NB4 (cell line): ENCODE measurements around the gene SHLD1.
A peak's percentile ranks its signal among the peaks of the same experiment; 100 is the strongest.

Experiments used
- DNase-seq: peaks from one replicate; pipeline ENCODE4 v3.0.0; 2010; ENCODE audit warnings: low read depth
- H3K4me3 ChIP-seq: one replicate; pipeline ENCODE4 v1.5.1; 2011; ENCODE audit warnings: mild to moderate bottlenecking, low read depth, low read length, moderate library complexity
- MYC ChIP-seq: IDR thresholded peaks from 2 replicates; pipeline ENCODE4 v1.6.1; 2011; ENCODE audit warnings: low read depth, low read length
- POLR2A ChIP-seq: IDR thresholded peaks from 2 replicates; pipeline ENCODE4 v1.6.1; 2011; ENCODE audit warnings: mild to moderate bottlenecking; ENCODE audit not compliant: insufficient read length; ENCODE audit errors: extremely low read depth
- TF ChIP-seq, protein P1 (sequence below): IDR thresholded peaks from one replicate; pipeline ENCODE4 v1.5.1; 2012; ENCODE audit warnings: low read depth, low read length
- TF ChIP-seq, protein P2 (sequence below): IDR thresholded peaks from 2 replicates; pipeline ENCODE4 v1.6.1; 2011; ENCODE audit warnings: low read depth, low read length

The SHLD1 gene

DNA sequence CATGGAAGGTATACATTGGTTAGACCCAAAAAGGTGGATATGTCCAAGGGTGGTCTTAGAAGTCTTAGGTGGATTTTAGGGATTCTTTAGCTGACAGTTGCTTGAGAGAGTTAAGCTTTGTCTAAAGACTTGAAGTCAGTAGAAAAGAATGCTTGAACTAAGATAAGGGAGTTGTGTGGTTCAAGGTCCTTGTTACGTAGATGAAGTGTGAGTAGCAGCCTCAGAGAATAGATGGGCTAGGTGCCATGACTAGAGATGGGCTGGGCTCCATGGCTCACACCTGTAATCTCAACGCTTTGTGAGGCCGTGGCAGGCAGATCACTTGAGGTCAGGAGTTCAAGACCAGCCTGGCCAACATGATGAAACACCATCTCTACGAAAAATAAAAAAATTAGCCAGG is 1.7 kb downstream of the SHLD1 start:
- H3K4me3 ChIP-seq = no peak overlapping the region
- no peak for TF ChIP-seq MYC
- no peak for TF ChIP-seq POLR2A
- TF ChIP-seq, protein P1, sequence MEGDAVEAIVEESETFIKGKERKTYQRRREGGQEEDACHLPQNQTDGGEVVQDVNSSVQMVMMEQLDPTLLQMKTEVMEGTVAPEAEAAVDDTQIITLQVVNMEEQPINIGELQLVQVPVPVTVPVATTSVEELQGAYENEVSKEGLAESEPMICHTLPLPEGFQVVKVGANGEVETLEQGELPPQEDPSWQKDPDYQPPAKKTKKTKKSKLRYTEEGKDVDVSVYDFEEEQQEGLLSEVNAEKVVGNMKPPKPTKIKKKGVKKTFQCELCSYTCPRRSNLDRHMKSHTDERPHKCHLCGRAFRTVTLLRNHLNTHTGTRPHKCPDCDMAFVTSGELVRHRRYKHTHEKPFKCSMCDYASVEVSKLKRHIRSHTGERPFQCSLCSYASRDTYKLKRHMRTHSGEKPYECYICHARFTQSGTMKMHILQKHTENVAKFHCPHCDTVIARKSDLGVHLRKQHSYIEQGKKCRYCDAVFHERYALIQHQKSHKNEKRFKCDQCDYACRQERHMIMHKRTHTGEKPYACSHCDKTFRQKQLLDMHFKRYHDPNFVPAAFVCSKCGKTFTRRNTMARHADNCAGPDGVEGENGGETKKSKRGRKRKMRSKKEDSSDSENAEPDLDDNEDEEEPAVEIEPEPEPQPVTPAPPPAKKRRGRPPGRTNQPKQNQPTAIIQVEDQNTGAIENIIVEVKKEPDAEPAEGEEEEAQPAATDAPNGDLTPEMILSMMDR = no peak
- TF ChIP-seq, protein P2, sequence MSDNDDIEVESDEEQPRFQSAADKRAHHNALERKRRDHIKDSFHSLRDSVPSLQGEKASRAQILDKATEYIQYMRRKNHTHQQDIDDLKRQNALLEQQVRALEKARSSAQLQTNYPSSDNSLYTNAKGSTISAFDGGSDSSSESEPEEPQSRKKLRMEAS = no peak

DNA sequence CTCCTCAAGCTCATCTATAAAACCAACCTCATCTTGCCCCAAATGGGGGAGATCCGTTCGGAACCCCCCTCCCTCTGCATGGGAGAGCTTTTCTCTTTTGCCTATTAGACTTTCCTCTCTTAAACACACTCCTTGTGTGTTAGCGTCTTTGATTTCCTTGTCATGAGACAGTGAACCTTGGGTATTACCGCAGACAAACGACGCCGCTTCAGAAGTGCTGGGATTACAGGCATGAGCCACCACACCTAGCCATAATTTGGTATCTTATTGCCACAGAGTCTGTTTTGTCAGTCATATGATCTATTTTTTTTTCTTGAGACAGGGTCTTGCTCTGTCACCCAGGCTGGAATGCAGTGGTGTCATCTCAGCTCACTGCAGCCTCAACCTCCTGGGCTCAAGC is 3.6 kb downstream of the SHLD1 start:
- TF ChIP-seq, protein P1 = no peak
- TF ChIP-seq POLR2A = no peak
- no peak for TF ChIP-seq MYC
- TF ChIP-seq, protein P2 = no peak
- DNase-seq = no peak
- H3K4me3 ChIP-seq = no peak overlapping the region

More for the DNA sequence above, 1.7 kb downstream of the SHLD1 start:
- no peak for DNase-seq

DNA sequence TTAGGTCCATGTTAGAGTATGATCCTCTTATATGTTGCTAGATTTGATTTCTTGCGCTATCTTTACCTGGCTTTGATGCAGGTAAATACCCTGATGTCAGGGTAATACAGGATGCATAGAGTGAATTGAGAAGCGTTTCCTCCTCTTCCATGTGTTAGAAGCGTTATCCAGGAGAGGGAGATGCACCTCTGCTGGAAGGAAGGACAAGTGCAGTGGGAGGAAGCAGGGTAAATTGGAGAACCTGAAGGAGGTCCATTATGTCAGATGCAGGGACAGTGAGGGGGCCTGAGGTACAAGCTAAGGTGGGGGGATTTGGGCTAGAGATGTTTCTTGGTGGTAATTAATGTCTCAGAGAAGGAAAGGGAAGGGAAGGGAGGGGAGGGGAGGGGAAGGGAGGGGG is 7.7 kb downstream of the SHLD1 start:
- H3K4me3 ChIP-seq = no peak overlapping the region
- TF ChIP-seq POLR2A (no peak), MYC (no peak)
- TF ChIP-seq, protein P2 = no peak
- DNase-seq = no peak

DNA sequence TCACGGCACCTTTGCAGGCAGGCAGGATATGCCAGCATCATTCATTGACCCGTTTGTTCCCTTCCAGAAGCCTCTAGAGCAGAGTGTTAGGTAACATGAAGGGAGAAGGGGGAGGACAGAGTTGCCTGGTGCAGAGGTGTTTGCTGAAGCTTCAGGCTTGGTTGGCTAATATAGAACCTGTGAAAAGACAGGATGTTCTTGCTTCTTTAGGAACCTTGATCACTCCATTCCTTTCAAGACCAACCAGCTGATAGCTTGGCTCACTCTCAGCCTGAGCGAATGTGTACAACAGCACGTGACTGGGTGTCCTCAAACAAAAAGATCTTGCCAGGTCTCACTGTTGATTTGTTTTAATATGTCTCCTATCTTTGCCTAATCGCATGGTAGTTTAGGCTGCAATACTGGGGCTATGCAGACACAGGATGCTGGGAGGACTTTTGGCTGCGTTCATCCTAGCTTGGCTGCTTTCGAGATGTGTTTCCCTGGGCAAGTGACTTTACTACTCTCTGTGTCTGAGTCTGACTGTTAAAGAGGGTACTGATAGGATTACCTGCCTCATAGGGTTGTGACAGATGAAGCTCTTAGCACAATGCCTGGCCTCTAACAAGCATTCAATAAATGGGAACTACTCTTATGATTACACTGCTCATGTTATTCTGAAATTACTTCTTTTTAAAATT is 16.0 kb downstream of the SHLD1 start:
- H3K4me3 ChIP-seq = no peak overlapping the region
- TF ChIP-seq MYC (no peak), POLR2A (no peak)
- TF ChIP-seq, protein P2 = no peak
- TF ChIP-seq, protein P1 = no peak
- DNase-seq = no peak

DNA sequence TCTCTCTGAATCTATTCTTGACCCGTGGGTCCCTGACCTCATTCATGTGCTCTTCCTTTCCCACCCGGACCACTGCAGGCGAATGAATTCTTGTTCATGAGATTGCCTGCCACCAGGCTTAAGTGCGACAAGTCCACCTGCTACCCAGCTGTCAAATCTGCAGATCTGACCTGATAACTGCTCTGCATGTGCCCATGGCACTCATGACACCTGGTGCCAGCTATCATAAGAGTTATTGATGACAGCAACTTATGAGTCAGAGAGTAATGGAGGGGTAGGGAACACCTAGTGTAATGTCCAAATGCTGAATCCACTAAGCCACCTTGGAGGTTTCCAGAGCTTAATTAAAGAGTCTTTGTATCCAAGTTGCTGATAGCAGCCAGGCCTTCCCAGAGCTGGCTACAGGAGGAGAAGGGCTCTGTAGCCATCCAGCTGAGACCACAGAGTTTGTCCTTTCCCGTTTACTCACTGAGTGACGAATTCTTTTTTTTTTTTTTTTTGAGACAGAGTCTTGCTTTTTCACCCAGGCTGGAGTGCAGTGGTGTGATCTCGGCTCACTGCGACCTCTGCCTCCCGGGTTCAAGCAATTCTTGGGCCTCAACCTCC is 17.4 kb downstream of the SHLD1 start:
- DNase-seq = no peak
- TF ChIP-seq, protein P1 = no peak
- TF ChIP-seq MYC (no peak), POLR2A (no peak)
- TF ChIP-seq, protein P2 = no peak

DNA sequence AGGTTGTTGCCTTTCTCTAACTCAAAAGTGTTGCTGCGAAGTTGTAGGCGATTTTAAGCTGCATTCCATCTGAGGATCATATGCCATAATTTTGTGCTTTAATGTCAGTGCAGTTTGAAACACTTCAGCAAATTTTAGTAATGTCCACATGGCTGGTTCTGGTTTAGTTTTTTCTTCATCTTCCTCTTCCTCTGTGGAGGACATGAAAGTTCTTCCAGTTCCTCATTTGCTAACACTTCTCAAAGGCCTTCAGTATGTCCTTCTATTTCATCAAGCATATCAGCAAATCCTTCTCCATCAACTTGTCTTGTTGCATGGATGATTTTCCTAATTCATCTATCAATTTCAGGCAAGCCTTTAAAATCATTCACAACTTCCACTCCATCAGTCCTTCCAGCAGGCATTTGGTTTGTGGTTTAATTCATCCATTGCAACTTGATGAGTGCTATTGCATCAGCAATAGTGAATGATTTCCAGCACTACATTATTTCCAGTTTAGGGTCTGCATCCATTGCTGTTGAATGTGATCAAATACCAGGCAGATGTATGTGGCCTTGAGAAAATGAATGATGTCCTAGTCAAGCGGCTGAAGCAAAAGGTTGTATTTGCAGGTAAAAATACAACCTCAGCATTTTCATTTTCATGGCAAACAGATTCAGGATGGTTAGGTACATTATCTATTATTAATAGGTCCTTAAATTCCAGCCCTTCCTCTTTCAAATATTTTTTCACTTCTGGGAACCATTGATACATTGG is 20.2 kb downstream of the SHLD1 start:
- TF ChIP-seq, protein P2 = peak; percentile 22; the same call in 1 of the 2 replicates
- TF ChIP-seq MYC = no peak
- no peak overlapping the region for H3K4me3 ChIP-seq
- peak; percentile 41 for DNase-seq

More for the DNA sequence above, 17.4 kb downstream of the SHLD1 start:
- no peak overlapping the region for H3K4me3 ChIP-seq
